ENCODE data around the gene RNU1-2. TPM values are rescaled to one million over a fixed set of nuclear protein-coding genes. Genes with fewer than 3 reads are reported as not detected.
"Not testable (repeated sequence)": the region's sequence is repeated elsewhere in the genome, so short reads cannot be mapped to it uniquely, and the experiment has no call there.

Gene RNU1-2
- total RNA-seq, 4 donors from 2014 or later, result under 0.01 TPM

DNA sequence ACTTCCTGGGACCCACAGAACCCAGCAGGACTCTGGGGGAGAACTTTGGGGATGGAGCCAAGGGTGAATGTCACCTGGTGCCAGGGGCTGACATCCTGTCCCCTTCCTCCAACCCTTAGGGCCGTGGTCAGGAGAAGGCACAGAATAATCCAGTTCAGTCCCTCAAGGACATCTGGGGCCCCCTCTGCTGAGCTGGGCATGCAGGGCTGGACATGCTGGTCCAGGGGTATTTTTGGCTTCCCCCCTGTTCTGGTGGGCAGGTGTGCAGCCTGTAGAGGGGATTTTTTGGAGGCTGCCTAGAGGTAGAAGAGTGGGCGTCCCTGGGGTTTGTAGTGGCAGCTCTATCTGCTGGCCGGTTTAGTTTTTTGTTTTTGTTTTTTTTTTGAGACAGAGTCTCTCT, 22.6 kb downstream of the RNU1-2 start:
- Histone ChIP-seq H3K9me3 (no peaks in the 10 kb centered on the region), H3K36me3 (no peaks in the 10 kb centered on the region), H3K4me1 (peaks cover 11 to 24% of the 10 kb centered on the region in 2 donors), H3K27me3 (no peaks in the 10 kb centered on the region), H3K4me3 (replicated peaks in 1 of 3) (no peak overlapping the region), H3K27ac (no peak overlapping the region)
- no peak for TF ChIP-seq POLR2A (IDR thresholded peaks at IDR 0.05)
- TF ChIP-seq, protein P1, sequence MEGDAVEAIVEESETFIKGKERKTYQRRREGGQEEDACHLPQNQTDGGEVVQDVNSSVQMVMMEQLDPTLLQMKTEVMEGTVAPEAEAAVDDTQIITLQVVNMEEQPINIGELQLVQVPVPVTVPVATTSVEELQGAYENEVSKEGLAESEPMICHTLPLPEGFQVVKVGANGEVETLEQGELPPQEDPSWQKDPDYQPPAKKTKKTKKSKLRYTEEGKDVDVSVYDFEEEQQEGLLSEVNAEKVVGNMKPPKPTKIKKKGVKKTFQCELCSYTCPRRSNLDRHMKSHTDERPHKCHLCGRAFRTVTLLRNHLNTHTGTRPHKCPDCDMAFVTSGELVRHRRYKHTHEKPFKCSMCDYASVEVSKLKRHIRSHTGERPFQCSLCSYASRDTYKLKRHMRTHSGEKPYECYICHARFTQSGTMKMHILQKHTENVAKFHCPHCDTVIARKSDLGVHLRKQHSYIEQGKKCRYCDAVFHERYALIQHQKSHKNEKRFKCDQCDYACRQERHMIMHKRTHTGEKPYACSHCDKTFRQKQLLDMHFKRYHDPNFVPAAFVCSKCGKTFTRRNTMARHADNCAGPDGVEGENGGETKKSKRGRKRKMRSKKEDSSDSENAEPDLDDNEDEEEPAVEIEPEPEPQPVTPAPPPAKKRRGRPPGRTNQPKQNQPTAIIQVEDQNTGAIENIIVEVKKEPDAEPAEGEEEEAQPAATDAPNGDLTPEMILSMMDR (IDR thresholded peaks at IDR 0.05), result no peak
- WGBS, 2 donors, result 66 to 82% methylated on average over 3 of the region's 3 CpGs
- DNase-seq, result no peak
- intact Hi-C loops (cut with DNase I), result no loop called here

DNA sequence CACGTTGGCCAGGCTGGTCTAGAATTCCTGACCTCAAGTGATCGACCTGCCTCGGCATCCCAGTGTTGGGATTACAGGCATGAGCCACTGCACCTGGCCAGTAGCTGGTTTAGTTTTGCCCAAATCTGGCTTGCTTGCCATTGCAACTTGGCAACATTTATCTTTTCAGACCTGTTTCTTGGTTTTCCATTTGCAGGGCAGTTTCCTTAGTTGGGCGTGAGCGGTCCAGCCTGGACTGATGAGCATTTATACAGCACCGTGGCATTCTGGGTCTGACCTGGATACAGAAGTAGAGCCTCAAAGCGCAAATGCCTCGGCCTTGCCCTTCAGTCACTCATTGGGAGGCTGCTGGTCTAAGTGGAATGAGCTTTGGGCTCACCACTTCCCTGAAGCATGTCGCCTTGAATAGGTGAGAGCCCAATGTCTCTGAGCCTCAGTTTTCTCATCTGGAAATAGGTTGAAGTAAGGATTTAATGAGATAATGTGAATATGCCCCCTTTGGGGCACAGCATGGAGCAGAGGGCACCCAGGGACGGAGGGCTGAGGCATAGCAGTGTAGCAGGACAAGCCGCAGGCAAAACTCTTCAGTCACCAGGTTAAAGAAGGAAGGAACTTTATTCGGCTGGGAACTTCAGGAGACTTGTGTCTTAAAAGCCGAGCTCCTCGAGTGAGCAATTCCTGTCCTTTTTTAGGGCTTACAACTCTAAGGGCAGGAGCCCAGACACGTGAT, 23.3 kb downstream of the RNU1-2 start:
- intact Hi-C loops (cut with DNase I); DNase-seq; H3K36me3 ChIP-seq; H3K27ac ChIP-seq; H3K27me3 ChIP-seq; H3K4me3 ChIP-seq (replicated peaks in 1 of 3); H3K9me3 ChIP-seq: not testable (repeated sequence)
- H3K4me1 ChIP-seq, result peaks cover 8 to 20% of the 10 kb centered on the region in 2 donors
- 83 to 88% methylated on average over 15 of the region's 15 CpGs for WGBS, 2 donors

DNA sequence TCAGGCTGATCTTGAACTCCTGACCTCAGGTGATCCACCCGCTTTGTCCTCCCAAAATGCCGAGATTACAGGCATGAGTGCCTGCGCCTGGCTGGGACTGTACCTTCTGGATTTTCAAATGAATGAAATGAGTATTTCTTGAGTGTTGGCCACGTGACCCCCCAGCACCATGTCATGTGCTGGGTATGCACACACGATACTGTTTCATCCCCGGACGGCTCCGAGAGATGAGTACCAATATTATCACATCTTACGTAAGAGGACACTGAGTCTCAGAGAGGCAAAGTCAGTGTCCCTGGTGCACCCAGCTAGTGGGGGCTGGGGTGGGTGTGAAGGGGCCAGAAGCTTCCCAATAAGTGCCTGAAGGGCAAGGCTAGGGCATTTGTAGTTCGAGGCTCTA, 25.2 kb downstream of the RNU1-2 start:
- 86 to 92% methylated on average over 10 of the region's 10 CpGs for WGBS, 2 donors
- Histone ChIP-seq H3K4me3 (replicated peaks in 1 of 3) (no peak overlapping the region), H3K4me1 (peaks cover 8 to 13% of the 10 kb centered on the region in 2 donors), H3K27ac (no peak overlapping the region), H3K9me3 (no peaks in the 10 kb centered on the region), H3K27me3 (no peaks in the 10 kb centered on the region), H3K36me3 (no peaks in the 10 kb centered on the region)
- intact Hi-C loops (cut with DNase I), result no loop called here
- TF ChIP-seq POLR2A (IDR thresholded peaks at IDR 0.05), result no peak
- TF ChIP-seq, protein P1 (IDR thresholded peaks at IDR 0.05), result no peak
- no peak for DNase-seq

DNA sequence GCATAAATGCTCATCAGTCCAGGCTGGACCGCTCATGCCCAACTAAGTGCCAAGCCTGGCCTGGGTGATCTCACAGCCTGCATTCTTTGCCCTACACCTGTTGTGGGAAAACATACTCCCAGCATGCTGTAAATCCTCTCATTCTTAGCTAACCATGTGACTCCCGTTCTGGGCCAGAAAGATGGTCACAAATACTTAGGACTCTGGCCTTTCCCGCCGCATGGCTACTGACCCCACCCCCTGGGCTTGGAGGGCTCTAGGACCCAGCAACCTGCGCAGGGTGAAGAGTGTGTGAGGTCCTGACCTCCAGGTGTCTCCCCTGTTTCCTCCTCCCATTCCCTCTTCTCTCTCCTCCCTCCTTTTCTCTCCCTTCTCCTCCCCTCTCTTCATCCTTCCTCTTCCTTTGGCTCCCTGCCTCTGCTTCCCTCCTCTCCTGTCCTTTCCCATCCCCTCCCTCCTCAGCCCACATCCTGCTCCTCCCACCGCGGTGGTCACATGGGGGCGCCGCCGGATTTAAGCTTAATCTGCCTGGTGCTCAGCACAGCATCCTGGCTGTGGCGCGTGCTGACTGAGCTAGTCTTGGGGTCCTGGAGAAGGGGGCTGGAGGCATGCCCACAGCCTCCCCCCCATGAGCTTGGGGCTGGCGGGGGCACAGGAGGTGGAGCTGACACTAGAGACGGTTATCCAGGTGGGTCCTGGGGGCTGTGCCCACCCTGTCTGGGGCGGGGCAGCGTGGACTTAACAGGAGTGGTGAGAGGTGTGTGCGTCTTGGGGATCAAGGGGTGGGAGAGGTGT, 25.8 kb downstream of the RNU1-2 start, which contains the start of gene CROCC:
Gene CROCC (plus strand): TSS at position 541 of the 795 bp plus-strand sequence. CDS start 88 bp downstream, at position 629.
- Histone ChIP-seq H3K27ac (no peak within 1 kb of the TSS), H3K9me3 (no peaks in the 10 kb centered on the region), H3K4me3 (replicated peaks in 1 of 3) (no peak within 1 kb of the TSS), H3K4me1 (peaks cover 8 to 13% of the 10 kb centered on the region in 2 donors), H3K36me3 (no peaks in the 10 kb centered on the region), H3K27me3 (no peaks in the 10 kb centered on the region)
- 18 to 21% methylated on average over 17 of the region's 17 CpGs for WGBS, 2 donors
- TF ChIP-seq POLR2A (IDR thresholded peaks at IDR 0.05), result no peak
- TF ChIP-seq, protein P1 (IDR thresholded peaks at IDR 0.05), result no peak
- intact Hi-C loops (cut with DNase I), result no loop called here
- peak; percentile 32 to 35 for DNase-seq

DNA sequence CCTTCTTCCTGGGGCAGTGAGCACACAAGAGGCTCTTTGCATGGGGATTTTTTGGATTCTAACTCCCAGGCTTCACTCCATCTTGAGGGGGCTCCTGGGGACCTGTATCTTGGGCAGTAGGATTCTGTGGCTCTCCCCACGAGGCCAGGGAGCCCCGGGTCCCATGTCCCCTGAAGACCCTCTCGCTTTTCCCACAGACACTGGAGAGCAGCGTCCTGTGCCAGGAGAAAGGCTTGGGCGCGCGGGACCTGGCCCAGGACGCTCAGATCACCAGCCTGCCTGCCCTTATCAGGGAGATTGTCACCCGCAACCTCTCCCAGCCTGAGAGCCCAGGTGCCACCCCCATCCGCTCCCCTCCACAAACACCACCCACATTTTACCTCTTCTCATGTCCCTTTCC, 26.7 kb downstream of the RNU1-2 start:
- no peaks in the 10 kb centered on the region for H3K36me3 ChIP-seq
- DNase-seq, result no peak
- no peaks in the 10 kb centered on the region for H3K9me3 ChIP-seq
- 79 to 88% methylated on average over 10 of the region's 10 CpGs for WGBS, 2 donors
- TF ChIP-seq, protein P1 (IDR thresholded peaks at IDR 0.05), result no peak
- TF ChIP-seq POLR2A (IDR thresholded peaks at IDR 0.05), result no peak
- H3K27me3 ChIP-seq, result no peaks in the 10 kb centered on the region
- no peak overlapping the region for H3K27ac ChIP-seq
- peaks cover 8 to 13% of the 10 kb centered on the region in 2 donors for H3K4me1 ChIP-seq
- intact Hi-C loops (cut with DNase I), result no loop called here
- H3K4me3 ChIP-seq (replicated peaks in 1 of 3), result no peak overlapping the region
